GM04503 (cell line): ENCODE measurements around the gene TXK.

Experiments used
- DNase-seq: peaks from one replicate; pipeline ENCODE4 v3.0.0-alpha.2; 2012; ENCODE audit warnings: low read depth

TXK gene

DNA sequence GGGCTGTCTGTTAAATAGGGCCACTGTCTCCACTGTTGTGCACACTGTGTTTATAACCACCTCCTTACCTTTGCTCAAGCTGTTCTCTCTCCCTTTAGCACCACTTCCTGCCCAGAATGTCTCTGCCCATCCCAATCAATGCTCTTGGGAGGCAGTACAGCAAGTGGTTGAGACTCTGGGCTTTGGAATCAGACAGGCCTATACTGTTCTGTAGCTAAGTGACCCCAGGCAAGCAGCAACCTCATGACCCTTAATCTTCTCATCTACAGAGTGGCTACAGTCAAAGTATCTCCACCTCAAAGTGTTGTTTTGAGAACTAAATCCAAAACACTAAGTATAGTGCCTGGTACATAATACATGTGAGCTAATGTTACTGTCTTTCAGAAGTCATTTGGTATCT is 3.8 kb upstream of the TXK start:
- DNase-seq, result no peak

DNA sequence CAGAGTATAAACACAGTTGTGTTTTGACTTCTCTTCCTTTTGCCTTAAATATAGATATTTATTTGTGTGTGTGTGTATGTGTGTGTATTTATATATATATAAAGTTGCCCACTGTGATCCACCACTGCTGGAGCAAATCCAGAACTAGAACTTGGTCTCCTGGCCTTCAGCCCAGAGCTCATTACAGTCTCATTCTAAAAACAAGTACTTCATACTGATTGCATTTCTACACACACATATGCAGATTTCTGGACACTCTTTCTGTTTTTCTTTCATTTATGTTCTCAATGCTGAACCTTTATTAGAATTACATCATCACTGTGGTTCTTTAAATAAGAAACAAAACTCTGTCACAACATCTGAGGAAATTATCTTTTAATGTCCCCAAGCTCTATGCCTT is 381 bp downstream of the TXK start:
- no peak for DNase-seq

DNA sequence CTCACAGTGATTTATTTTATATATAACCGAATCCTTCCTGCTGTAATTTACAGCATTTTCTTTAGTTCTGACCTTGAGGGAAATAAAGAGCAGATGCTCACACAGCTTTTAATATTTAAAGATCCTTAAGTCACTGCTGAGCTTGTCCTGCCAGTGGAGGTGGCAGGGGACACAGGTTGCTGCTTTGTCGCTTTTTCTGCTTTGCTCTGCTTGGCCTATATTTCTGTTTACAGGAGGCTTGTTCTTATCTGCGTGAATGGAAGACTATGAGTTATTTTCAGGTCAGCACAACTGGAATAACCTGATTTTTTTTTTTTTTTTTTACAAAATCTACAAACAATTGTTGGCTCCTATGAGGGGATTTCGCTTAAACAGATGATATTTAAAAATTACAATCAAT is 2.3 kb downstream of the TXK start:
- no peak for DNase-seq

- no peak for DNase-seq
Measured at GRCh38 chr4:48130100-48130499, 4.0 kb downstream of the TXK start.

DNA sequence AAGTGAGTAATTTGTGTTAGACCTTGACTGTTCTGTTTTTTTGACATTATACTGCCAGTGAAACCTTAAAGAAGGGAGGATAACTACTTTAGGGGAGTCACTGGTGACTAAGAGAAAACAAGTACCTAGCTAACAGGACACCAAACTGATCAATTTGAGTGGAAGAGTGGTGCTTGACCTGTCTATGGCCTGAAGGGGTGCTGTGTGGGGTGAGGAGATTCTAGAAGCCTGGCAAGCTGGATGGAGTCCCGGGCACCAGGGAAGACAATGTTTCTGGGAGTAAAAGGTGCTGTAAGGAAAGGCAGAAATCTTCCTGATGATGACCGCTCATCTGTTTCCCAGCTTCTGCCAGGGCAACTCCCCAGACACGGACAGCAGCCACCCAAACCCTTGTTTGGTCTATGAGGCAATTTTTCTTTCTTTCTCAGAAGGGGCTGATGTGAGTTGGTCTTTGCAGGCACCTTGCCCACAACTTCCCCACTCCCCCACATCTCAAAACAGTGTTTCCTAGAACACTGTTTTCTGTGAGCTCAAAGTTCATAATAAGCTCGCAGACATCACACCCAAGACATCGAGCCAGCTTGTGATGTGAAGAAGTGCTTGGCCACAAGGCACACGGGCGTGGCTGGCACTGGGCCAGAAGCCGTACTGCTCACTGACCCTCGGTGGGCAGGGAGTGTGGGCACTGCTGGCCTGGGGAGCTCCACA is 4.6 kb downstream of the TXK start:
- DNase-seq, result no peak

DNA sequence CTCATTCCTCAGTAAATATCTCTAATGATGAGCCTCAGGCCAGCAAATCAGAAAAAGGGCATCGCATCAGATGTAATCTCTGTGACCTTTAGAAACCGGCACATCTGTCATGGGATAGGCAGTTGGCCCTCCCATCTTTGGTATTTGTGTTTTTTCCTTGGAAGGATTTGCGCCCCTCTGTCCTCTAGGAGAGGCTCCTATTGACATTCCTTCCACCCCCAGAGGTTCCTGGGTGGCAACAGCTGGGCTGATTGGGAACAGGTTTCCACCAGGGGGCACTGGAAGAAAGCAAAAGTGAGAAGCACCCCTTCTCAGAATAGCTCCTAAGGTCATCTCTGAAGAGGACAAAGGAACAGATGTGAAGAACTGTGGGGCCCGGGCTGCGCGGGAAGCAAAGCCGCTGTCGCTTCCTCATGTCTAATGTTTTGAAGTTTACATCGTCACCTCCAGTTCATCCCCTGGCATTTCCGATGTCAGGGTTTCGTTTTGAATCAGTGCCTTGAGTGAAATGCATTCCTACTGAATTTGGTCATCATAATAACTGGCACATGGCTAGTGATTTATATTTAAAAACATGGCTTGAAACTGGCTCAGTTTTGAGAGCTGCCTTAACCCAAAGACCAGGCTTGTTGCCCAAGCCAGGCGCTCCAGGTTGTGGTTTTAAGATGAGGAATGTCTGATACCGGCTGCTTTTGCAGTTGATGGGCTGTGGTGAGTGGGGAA is 6.2 kb downstream of the TXK start:
- peak; percentile 88 for DNase-seq

DNA sequence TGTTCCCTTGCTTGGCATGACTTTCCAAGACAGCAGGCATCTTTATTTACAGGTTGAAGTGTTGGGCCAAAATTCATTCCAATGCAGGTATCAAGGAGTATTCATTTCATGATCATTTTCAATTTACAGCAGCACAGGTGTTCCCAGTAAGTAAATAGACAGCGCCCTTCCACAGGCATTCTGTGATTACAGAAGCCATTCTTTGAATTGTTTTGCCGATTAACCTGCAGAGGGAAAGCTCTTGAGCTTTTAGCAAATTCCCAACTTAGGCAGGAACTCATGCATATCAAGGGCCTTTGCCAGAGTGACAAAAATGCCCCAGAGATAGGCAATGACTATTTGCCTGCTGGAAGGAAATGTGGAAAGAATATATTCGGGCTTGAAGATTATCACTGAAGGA is 6.8 kb downstream of the TXK start:
- DNase-seq, result no peak

DNA sequence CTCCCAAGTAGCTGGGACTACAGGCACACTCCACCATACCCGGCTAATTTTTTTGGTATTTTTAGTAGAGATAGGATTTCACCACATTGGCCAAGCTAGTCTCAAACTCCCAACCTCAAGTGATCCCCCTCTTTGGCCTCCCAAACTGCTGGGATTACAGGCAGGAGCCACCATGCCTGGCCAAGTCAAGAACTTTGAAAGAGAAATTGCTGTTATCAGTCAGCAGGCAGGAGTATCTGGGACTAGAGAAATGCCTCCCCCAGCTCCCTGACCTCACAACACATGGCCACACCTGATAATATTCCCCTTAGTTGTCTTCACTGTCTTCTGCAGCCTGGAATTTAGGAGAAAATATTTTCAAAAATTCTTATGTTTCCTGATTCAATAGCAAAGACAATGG is 7.4 kb downstream of the TXK start:
- no peak for DNase-seq

DNA sequence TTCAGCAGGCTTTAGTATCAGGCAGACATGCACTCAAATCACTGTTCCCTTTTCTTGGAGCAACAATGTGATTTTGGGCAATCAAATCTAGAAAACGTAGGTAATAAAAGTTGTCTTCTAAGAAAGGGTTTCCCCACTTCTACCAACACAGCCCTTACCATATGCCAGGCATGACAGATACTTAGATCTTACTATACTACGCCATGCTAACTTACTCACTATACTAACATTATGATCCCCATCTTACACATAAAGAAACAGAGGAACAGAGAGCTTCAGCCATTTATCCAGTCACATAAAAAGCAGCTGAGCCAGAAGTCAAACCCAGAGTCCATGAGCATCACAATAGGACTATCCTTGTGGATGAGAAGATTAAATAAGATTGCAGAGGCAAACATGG is 9.2 kb downstream of the TXK start:
- DNase-seq, result no peak

- DNase-seq, result no peak
Measured at GRCh38 chr4:48122756-48123155, 11.3 kb downstream of the TXK start.

DNA sequence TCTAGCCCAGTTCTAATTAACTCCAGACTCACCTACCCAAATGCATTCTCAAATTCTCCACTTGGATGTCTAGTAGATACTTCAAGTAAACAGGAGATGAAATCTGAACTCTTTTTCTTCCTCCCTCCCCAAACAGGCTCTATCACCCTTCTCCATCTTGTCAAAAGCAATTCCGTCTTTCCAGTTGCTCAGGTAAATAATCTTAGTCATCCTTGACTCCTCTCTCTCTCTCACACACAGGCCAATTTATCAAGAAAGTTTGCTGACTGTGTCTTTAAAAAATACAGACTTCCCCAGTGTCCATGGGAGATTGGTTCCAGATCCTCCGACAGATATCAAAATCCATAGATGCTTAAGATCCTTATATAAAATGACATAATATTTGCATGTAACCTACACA is 12.9 kb downstream of the TXK start:
- no peak for DNase-seq

DNA sequence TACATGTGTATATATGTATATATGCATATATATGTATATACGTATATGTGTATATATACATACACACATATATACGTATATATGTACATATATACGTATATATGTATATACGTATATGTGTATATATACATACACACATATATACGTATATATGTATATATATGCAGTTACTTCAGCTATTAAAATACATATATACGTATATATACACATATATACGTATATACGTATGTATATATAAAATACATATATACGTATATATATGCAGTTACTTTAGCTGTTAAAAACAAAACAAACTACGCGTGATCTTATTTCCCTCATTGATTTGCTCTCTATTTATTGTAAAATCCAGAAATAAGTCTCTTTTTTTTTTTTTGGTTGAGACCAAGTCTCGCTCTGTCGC is 13.9 kb downstream of the TXK start:
- no peak for DNase-seq

- DNase-seq, result no peak
Measured at GRCh38 chr4:48119646-48120045, 14.4 kb downstream of the TXK start.

- DNase-seq, result no peak
Measured at GRCh38 chr4:48118081-48118480, 16.0 kb downstream of the TXK start.

- no peak for DNase-seq
Measured at GRCh38 chr4:48116582-48116981, 17.5 kb downstream of the TXK start.

DNA sequence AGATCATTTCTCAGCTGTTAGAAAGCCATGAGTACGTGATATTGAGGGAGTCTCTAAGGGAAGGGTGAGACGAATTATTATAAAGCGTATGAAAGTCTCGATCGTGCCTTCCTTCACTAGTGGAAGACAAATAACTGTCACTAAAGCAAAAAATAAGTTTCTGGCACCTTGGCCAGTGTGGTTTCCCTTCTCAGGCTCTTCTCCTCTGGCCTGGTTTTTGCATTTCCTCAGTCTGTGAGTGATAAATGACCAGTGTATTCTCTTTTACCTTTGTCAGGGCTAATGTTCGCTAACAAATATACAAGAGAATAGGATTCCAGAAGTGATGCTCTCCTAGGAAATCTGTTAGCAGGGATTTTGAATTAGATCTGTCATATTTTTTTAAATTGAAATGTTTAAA is 19.6 kb downstream of the TXK start:
- no peak for DNase-seq

DNA sequence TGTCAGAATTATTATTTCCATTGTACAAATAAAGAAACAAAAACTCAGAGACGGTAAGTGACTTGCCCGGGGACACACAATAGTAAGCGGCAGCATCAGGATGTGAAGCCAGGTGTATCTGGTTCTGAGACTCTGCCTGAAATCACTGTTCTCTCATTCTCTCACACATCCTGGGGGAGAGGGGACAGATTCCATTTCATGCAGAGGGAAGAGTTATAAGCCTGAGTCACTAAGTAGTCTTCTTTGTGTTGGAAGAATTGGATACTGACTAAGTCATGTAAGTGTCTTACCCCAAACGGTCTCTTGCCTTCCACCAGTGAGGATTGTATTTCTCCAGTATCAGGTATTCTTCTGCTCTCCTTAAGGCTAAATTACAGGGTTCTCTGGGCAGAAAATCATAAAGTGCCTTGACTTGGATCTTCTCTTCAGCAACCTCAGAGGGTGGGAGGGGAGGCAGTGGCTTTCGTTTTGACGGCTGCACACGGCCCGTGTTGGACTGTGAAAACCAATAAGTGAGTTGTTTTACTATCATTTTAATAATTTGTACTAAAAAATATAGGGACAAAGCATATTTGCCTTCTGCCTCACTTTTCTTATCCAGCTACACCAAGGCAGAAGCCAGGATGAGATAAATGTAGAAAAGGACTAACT is 21.9 kb downstream of the TXK start:
- DNase-seq, result no peak

GRCh38 chr4:48110452-48110978 is 23.5 kb downstream of the TXK start:
- DNase-seq, result no peak

GRCh38 chr4:48109413-48110263 is 24.4 kb downstream of the TXK start:
- DNase-seq, result no peak

DNA sequence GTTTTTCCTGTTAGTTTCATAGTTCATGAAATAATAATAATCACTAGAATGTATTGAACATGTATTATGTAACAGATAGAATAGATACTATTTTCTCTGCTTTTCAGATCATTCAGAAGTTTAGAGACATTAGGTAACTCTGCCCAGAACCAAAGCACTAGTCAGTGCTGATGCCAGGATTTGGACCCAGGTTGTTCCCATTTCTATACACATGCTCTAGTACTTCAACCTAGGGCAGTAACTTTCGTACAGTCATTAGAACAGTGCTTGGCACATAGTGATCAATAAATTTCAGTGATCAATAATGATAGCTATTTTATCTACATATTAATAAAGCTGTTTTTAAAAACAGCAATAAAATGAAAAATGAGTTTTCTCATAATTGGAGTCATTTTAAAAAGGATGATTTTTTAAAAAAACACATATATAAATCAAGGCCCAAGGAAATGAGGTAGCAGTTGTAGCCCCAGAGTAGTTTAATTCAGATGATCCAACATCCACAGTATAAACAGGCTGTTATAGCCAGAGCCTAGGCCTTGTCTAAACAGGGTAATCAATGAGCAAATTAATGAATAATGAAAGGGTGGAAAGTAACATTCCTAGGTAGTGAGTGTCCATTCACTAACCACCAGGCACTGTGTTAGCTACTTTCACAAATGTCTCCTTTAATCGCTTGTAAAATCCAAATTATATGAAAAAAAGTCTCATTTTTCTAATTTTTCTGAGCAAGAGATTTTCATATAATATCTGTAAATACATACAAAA is 25.6 kb downstream of the TXK start:
- no peak for DNase-seq

GRCh38 chr4:48105230-48105629 is 28.8 kb downstream of the TXK start:
- DNase-seq, result no peak
